A673 (cell line): ENCODE data around the gene CADPS2. TPM values are rescaled to one million over a fixed set of nuclear protein-coding genes. Genes with fewer than 3 reads are reported as not detected.

Experiments
- BruUV-seq: library from RNA; stranded (reverse); fragments of 400-500 nt; replicated peaks from 2 replicates; lab custom pipeline; 2021; lab: Mats Ljungman, UMichigan
- CTCF ChIA-PET: fragments of 300-600 bp; sonication (Branson Sonifier 250); formaldehyde crosslinking; loops from one replicate; lab custom pipeline; 2022; ENCODE audit warnings: antibody characterized with exemption; lab: Charles Lee
- POLR2A ChIA-PET: fragments of 300-600 bp; sonication (Branson Sonifier 250); formaldehyde crosslinking; loops from one replicate; lab custom pipeline; 2022; ENCODE audit warnings: antibody characterized with exemption; ENCODE audit not compliant: low non-redundant PET; lab: Charles Lee
- DNase-seq: peaks from one replicate; pipeline ENCODE4 v3.0.0-alpha.2; 2015; ENCODE audit warnings: low spot score
- H3K27ac ChIP-seq: fragments of 200-600 bp; sonication (generic); 2 replicates; pipeline ENCODE4 v1.5.1; 2016; ENCODE audit warnings: mixed run types, low read depth, mild to moderate bottlenecking, mixed read lengths, antibody characterized with exemption, low read length; ENCODE audit not compliant: poor library complexity, severe bottlenecking
- H3K27me3 ChIP-seq: fragments of 200-600 bp; sonication (generic); replicated peaks from 2 replicates; pipeline ENCODE4 v1.6.1; 2017; ENCODE audit warnings: mixed run types, low read depth, mild to moderate bottlenecking, mixed read lengths, antibody characterized with exemption, low read length; ENCODE audit not compliant: insufficient read depth, poor library complexity
- H3K36me3 ChIP-seq: fragments of 200-600 bp; sonication (generic); 2 replicates; pipeline ENCODE4 v1.6.1; 2016; ENCODE audit warnings: mixed run types, mild to moderate bottlenecking, mixed read lengths, antibody characterized with exemption, low read length; ENCODE audit not compliant: insufficient read depth, poor library complexity, severe bottlenecking
- H3K4me1 ChIP-seq: fragments of 200-600 bp; sonication (generic); 2 replicates; pipeline ENCODE4 v1.6.1; 2017; ENCODE audit warnings: mixed run types, mild to moderate bottlenecking, mixed read lengths, antibody characterized with exemption, low read length; ENCODE audit not compliant: insufficient read depth, poor library complexity, severe bottlenecking
- H3K4me3 ChIP-seq: fragments of 200-600 bp; sonication (generic); 2 replicates; pipeline ENCODE4 v1.5.1; 2016; ENCODE audit warnings: low read depth, mixed run types, mild to moderate bottlenecking, mixed read lengths, low read length; ENCODE audit not compliant: poor library complexity, severe bottlenecking
- H3K9me3 ChIP-seq: fragments of 200-600 bp; sonication (generic); 2 replicates; pipeline ENCODE4 v1.6.1; 2016; ENCODE audit warnings: mixed run types, low read depth, mild to moderate bottlenecking, mixed read lengths, antibody characterized with exemption, low read length; ENCODE audit not compliant: poor library complexity, severe bottlenecking
- CTCF ChIP-seq: fragments of 300-800, 200-600 bp; sonication (generic); conservative IDR thresholded peaks from 2 replicates; pipeline ENCODE4 v1.5.1; 2017; ENCODE audit warnings: low read depth, mild to moderate bottlenecking, antibody characterized with exemption, low read length, moderate library complexity, mixed read lengths
- EZH2 ChIP-seq: fragments of 200-600 bp; sonication (generic); IDR thresholded peaks from 2 replicates; pipeline ENCODE4 v1.6.1; 2017; ENCODE audit warnings: borderline replicate concordance, low read depth, mild to moderate bottlenecking, mixed read lengths, antibody characterized with exemption, low read length; ENCODE audit not compliant: poor library complexity, severe bottlenecking
- intact Hi-C: fragments of 100-400 bp; cut with micrococcal nuclease; formaldehyde crosslinking; loops from one replicate; pipeline ENCODE4 v1.10.0; 2022; ENCODE audit not compliant: unreplicated experiment
- total RNA-seq: library from RNA; stranded (reverse); gene quantifications from 2 replicates; pipeline ENCODE4 v1.2.3, GENCODE V29; 2021

CADPS2 gene
- total RNA-seq, 1 experiment from 2014 or later = 81.3 TPM

- ChIA-PET CTCF (no interaction called here), POLR2A (interaction anchor here (0.5 kb wide), 1 partner anchor 224 kb away, joined by 3 read pairs; no protein-coding TSS in a partner anchor)
- Histone ChIP-seq H3K27me3 (peaks cover 25% of the 10 kb centered on the region), H3K4me3 (no peak overlapping the region), H3K27ac (no peak overlapping the region), H3K9me3 (no peaks in the 10 kb centered on the region), H3K4me1 (peaks cover 31% of the 10 kb centered on the region), H3K36me3 (peaks cover 19% of the 10 kb centered on the region)
- no peak for DNase-seq
- intact Hi-C loops = no loop called here
- BruUV-seq = no TSS peak
- TF ChIP-seq EZH2 = no peak
- no peak for TF ChIP-seq CTCF
Observed at GRCh38 chr7:122314284-122314683, 572.0 kb downstream of the CADPS2 start.

- no TSS peak for BruUV-seq
- POLR2A ChIA-PET = no interaction called here
- CTCF ChIA-PET = no interaction called here
- no peak overlapping the region for H3K4me3 ChIP-seq
- no peak for DNase-seq
- no peak for TF ChIP-seq EZH2
- TF ChIP-seq CTCF = no peak
- peaks cover 23% of the 10 kb centered on the region for H3K27me3 ChIP-seq
- H3K27ac ChIP-seq = no peak overlapping the region
- no peaks in the 10 kb centered on the region for H3K9me3 ChIP-seq
- peaks cover 34% of the 10 kb centered on the region for H3K36me3 ChIP-seq
- peaks cover 43% of the 10 kb centered on the region for H3K4me1 ChIP-seq
- intact Hi-C loops = no loop called here
Observed at GRCh38 chr7:122312789-122313188, 573.5 kb downstream of the CADPS2 start.

GRCh38 chr7:122311734-122312450 is 574.4 kb downstream of the CADPS2 start:
- BruUV-seq = no TSS peak
- peak; percentile 36 for DNase-seq
- H3K4me3 ChIP-seq = peak overlapping the region; percentile 22
- no peaks in the 10 kb centered on the region for H3K9me3 ChIP-seq
- CTCF ChIA-PET = no interaction called here
- H3K36me3 ChIP-seq = peaks cover 43% of the 10 kb centered on the region
- peaks cover 14% of the 10 kb centered on the region for H3K27me3 ChIP-seq
- TF ChIP-seq CTCF (no peak), EZH2 (no peak)
- H3K27ac ChIP-seq = peak overlapping the region; percentile 19
- intact Hi-C loops = no loop called here
- peaks cover 46% of the 10 kb centered on the region for H3K4me1 ChIP-seq
- POLR2A ChIA-PET = interaction anchor here (0.7 kb wide), 1 partner anchor 173 kb away, joined by 5 read pairs; no protein-coding TSS in a partner anchor
